ENCODE results near the gene TUBA4A.
"Not testable (repeated sequence)": the region's sequence is repeated elsewhere in the genome, so short reads cannot be mapped to it uniquely, and the experiment has no call there.

Gene TUBA4A

GRCh38 chr2:219209236-219210195 lies 44.2 kb downstream of the TUBA4A start:
- no peak for DNase-seq

GRCh38 chr2:219207884-219208740 lies 45.6 kb downstream of the TUBA4A start:
- DNase-seq = no peak

GRCh38 chr2:219207134-219207883 lies 46.4 kb downstream of the TUBA4A start:
- DNase-seq = no peak

- peak; percentile 95 for DNase-seq
Measured at GRCh38 chr2:219206328-219207133, 47.2 kb downstream of the TUBA4A start, which contains the start of gene ZFAND2B. Gene ZFAND2B, plus strand, starts transcription at chr2:219206782. Its CDS starts 206 bp downstream, at chr2:219206988.

DNA sequence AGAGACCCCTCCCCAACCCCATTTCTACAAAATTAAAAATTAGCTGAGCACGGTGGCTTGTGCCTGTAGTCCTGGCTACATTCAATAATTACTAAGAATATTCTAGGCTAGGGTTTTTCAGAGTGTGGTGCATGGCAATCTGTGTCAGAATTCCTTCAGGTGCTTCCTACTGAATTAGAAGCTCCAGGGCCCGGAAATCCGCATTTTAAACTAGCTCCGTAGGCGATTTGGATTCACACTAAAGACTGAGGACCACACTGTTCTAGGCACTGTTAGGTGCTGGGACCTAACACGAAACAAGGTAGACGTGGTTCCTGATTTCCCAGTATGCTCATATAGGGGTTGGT lies 47.8 kb downstream of the TUBA4A start:
- DNase-seq = no peak

DNA sequence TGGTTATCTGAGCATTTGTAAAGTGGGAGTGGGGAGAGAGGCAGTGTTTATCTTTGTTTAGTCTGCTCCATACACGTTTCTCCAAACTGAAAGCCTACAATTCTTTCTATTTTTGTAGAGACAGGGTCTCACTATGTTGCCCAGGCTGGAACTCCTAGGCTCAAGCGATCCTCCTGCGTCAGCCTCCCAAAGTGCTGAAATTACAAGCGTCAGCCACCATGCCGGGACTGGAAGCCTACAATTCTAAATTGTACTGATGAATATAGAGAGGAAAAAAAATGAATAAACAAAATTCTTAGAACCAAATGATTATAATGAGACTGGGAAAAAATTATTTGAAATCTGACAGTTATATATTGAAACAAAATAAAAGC lies 48.6 kb downstream of the TUBA4A start:
- DNase-seq = no peak

- DNase-seq = no peak
Measured at GRCh38 chr2:219204425-219205164, 49.1 kb downstream of the TUBA4A start.

DNA sequence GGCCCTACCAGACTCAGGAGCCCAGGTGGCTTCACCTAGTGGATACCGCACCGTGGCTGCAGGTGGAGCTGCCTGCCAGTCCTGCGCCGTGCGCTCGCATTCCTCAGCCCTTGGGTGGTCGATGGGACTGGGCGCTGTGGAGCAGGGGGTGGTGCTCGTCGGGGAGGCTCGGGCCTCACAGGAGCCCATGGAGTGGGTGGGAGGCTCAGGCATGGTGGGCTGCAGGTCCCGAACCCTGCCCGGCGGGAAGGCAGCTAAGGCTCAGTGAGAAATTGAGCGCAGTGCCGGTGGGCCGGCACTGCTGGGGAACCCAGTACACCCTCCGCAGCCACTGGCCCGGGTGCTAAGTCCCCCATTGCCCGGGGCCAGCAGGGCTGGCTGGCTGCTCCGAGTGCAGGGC lies 52.4 kb downstream of the TUBA4A start:
- DNase-seq = not testable (repeated sequence)

- not testable (repeated sequence) for DNase-seq
Measured at GRCh38 chr2:219200502-219201326, 53.0 kb downstream of the TUBA4A start.

Measured in midbrain (tissue), 1 donor.